T-helper 2 cell treated with Interferon-gamma antibody and Interleukin-4, amounts not matched to agents 5 μg/mL and 100 μg/mL, for 36 hours (primary cell): ENCODE results near the gene ZMIZ1.

Experiments
- DNase-seq: peaks from one replicate; pipeline ENCODE4 v3.0.0; 2021; ENCODE audit warnings: low spot score
- H3K27ac Mint-ChIP-seq: one replicate; pipeline ENCODE4 v1.8.0; 2021; ENCODE audit warnings: mild to moderate bottlenecking, mixed read lengths
- H3K27me3 Mint-ChIP-seq: one replicate; pipeline ENCODE4 v1.8.0; 2021; ENCODE audit warnings: low read depth, mixed read lengths
- H3K36me3 Mint-ChIP-seq: one replicate; pipeline ENCODE4 v1.8.0; 2021; ENCODE audit warnings: low read depth, mixed read lengths
- H3K4me1 Mint-ChIP-seq: one replicate; pipeline ENCODE4 v1.8.0; 2021; ENCODE audit warnings: low read depth, mixed read lengths
- H3K4me3 Mint-ChIP-seq: one replicate; pipeline ENCODE4 v1.8.0; 2022; ENCODE audit warnings: mild to moderate bottlenecking, moderate library complexity, mixed read lengths
- H3K9me3 Mint-ChIP-seq: one replicate; pipeline ENCODE4 v1.8.0; 2021; ENCODE audit warnings: mixed read lengths

Gene ZMIZ1

DNA sequence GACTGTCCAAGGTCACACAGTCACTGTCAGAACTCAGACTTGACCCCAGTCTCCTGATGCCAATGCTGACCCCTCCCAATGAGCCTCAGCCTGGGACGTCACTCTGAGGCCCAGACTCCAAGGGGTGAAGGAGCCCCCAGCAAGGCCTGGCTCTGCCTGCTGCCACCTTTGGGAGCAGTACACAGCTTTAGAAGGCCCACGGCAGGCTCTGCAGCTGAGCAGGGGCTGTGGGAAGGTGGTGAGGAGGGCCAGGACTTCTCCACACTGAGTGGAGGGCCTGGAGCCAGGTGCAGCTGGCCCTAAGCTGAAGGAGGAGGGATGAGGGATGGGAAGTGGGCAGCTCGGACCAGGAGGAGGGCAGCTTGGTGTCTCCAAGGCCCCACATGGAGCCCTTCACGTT is 23.9 kb upstream of the ZMIZ1 start:
- Mint-ChIP-seq H3K9me3 (no peaks in the 10 kb centered on the region), H3K27me3 (peaks cover 27% of the 10 kb centered on the region), H3K4me1 (peaks cover 41% of the 10 kb centered on the region), H3K4me3 (no peak overlapping the region), H3K27ac (no peak overlapping the region), H3K36me3 (no peaks in the 10 kb centered on the region)
- DNase-seq: no peak

GRCh38 chr10:79045566-79046175 is 23.1 kb upstream of the ZMIZ1 start:
- H3K27ac Mint-ChIP-seq: peak overlapping the region; percentile 72
- H3K9me3 Mint-ChIP-seq: no peaks in the 10 kb centered on the region
- peaks cover 23% of the 10 kb centered on the region for H3K27me3 Mint-ChIP-seq
- peaks cover 46% of the 10 kb centered on the region for H3K4me1 Mint-ChIP-seq
- DNase-seq: no peak
- no peaks in the 10 kb centered on the region for H3K36me3 Mint-ChIP-seq
- no peak overlapping the region for H3K4me3 Mint-ChIP-seq

DNA sequence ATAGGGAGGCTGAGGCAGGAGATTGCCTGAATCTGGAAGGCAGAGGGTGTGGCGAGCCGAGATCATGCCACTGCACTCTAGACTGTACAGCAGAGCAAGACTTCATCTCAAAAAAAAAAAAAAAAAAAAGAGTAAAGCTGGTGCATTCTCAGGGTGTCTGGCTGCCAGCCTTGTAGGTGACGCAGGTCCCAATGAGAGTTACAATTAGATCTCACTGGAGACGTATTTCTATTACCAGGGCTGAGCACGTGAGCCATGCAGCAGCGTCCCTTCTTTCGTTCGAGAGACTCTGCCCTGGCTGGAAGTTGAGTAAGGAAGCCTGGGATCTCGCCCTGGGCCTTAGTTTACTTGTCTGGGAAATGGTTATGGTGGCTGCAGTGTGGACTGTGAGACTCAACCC is 22.4 kb upstream of the ZMIZ1 start:
- Mint-ChIP-seq H3K27me3 (peaks cover 17% of the 10 kb centered on the region), H3K36me3 (no peaks in the 10 kb centered on the region), H3K9me3 (no peaks in the 10 kb centered on the region), H3K4me3 (no peak overlapping the region), H3K4me1 (peaks cover 50% of the 10 kb centered on the region), H3K27ac (no peak overlapping the region)
- no peak for DNase-seq

GRCh38 chr10:79046741-79047583 is 21.8 kb upstream of the ZMIZ1 start:
- Mint-ChIP-seq H3K36me3 (no peaks in the 10 kb centered on the region), H3K4me1 (peaks cover 46% of the 10 kb centered on the region), H3K9me3 (no peaks in the 10 kb centered on the region), H3K4me3 (peak overlapping the region; percentile 80), H3K27ac (peak overlapping the region; percentile 97), H3K27me3 (peaks cover 10% of the 10 kb centered on the region)
- no peak for DNase-seq

DNA sequence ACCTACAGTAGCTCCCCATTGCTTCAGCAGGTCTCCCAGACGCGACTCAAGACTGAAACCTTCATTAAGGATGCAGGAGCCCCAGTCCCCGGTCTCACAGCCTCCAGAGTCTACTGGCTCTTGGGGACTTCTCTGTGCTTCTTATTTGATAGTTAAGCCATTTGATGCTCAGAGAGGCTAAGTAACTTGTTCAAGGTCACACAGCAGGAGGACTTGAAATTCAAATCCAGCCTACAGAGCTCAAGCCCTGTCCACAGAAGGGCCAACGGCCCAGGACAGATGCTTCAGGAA is 21.2 kb upstream of the ZMIZ1 start:
- peak overlapping the region; percentile 80 for H3K4me3 Mint-ChIP-seq
- H3K27ac Mint-ChIP-seq: peak overlapping the region; percentile 97
- no peaks in the 10 kb centered on the region for H3K9me3 Mint-ChIP-seq
- no peak for DNase-seq
- H3K36me3 Mint-ChIP-seq: no peaks in the 10 kb centered on the region
- peaks cover 5% of the 10 kb centered on the region for H3K27me3 Mint-ChIP-seq
- peaks cover 40% of the 10 kb centered on the region for H3K4me1 Mint-ChIP-seq

GRCh38 chr10:79047875-79048638 is 20.7 kb upstream of the ZMIZ1 start:
- H3K36me3 Mint-ChIP-seq: no peaks in the 10 kb centered on the region
- no peaks in the 10 kb centered on the region for H3K9me3 Mint-ChIP-seq
- peak; percentile 73 for DNase-seq
- peak overlapping the region; percentile 80 for H3K4me3 Mint-ChIP-seq
- H3K27ac Mint-ChIP-seq: peak overlapping the region; percentile 97
- H3K4me1 Mint-ChIP-seq: peaks cover 36% of the 10 kb centered on the region
- no peaks in the 10 kb centered on the region for H3K27me3 Mint-ChIP-seq

- H3K4me3 Mint-ChIP-seq: peak overlapping the region; percentile 80
- H3K27ac Mint-ChIP-seq: peak overlapping the region; percentile 97
- peaks cover 33% of the 10 kb centered on the region for H3K4me1 Mint-ChIP-seq
- no peaks in the 10 kb centered on the region for H3K27me3 Mint-ChIP-seq
- DNase-seq: no peak
- H3K36me3 Mint-ChIP-seq: no peaks in the 10 kb centered on the region
- no peaks in the 10 kb centered on the region for H3K9me3 Mint-ChIP-seq
These were observed 19.9 kb upstream of the ZMIZ1 start for GRCh38 chr10:79048639-79049550.

- peak overlapping the region; percentile 60 for H3K4me3 Mint-ChIP-seq
- H3K4me1 Mint-ChIP-seq: peaks cover 32% of the 10 kb centered on the region
- no peaks in the 10 kb centered on the region for H3K27me3 Mint-ChIP-seq
- H3K27ac Mint-ChIP-seq: peak overlapping the region; percentile 86
- H3K9me3 Mint-ChIP-seq: no peaks in the 10 kb centered on the region
- DNase-seq: peak; percentile 51
- H3K36me3 Mint-ChIP-seq: no peaks in the 10 kb centered on the region
These were observed 18.6 kb upstream of the ZMIZ1 start for GRCh38 chr10:79049931-79050895.

DNA sequence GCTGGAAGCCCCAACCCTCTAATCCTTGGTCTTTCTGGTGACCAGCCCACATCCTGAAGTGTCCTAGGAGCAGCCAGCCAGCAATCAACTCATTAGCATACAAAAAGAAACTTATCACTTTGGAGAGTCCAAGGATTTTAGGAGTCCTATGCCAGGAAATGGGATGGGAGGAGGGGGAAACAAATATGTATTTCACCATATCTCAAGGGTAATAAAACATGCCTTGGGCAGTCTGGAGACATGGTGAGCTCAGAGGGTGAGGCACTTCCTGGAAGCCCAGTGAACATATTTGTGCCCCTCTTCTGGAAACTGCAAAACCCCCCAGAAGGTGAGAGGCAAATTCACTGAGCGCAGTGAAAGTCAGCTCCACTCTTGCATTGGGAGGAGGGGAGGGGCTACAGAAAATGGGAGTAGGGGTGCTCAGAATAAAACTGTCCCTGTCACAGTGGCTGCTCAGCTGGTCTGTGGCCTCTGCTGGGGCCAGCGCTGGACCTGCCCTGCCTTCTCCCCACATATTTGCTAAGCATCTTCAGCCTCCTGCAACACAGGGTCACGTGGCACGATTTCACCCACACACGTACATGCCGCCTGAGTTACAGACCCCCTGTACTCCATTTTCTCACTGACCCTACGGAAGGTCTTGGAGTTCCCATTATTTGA is 17.7 kb upstream of the ZMIZ1 start:
- DNase-seq: no peak
- Mint-ChIP-seq H3K27me3 (no peaks in the 10 kb centered on the region), H3K4me1 (peaks cover 26% of the 10 kb centered on the region), H3K27ac (no peak overlapping the region), H3K9me3 (no peaks in the 10 kb centered on the region), H3K36me3 (no peaks in the 10 kb centered on the region), H3K4me3 (no peak overlapping the region)

GRCh38 chr10:79051766-79052165 is 17.0 kb upstream of the ZMIZ1 start:
- Mint-ChIP-seq H3K36me3 (no peaks in the 10 kb centered on the region), H3K9me3 (no peaks in the 10 kb centered on the region), H3K27me3 (no peaks in the 10 kb centered on the region), H3K27ac (no peak overlapping the region), H3K4me3 (no peak overlapping the region), H3K4me1 (peaks cover 26% of the 10 kb centered on the region)
- DNase-seq: no peak

- Mint-ChIP-seq H3K4me3 (no peak overlapping the region), H3K27ac (no peak overlapping the region), H3K36me3 (no peaks in the 10 kb centered on the region), H3K27me3 (no peaks in the 10 kb centered on the region), H3K4me1 (peaks cover 23% of the 10 kb centered on the region), H3K9me3 (no peaks in the 10 kb centered on the region)
- no peak for DNase-seq
These were observed 16.3 kb upstream of the ZMIZ1 start for GRCh38 chr10:79052291-79053080.

DNA sequence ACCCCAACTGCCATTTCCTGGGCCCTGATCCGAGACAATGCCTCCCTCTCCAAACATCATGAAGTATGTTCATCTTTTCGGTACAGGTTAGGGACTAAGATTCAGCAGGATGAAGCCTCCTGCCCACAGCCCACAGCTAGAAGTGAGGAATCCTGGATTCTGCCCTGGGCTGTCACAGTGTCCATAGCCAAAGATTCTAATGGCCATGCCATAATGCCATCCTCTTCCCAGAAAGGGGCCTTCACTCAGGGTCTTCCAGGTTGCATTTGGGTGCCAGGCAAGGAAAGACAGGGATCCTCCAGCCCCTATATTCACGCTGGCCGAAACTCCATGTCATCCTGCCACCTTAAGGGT is 15.7 kb upstream of the ZMIZ1 start:
- Mint-ChIP-seq H3K4me1 (peaks cover 18% of the 10 kb centered on the region), H3K9me3 (no peaks in the 10 kb centered on the region), H3K27me3 (no peaks in the 10 kb centered on the region)

More for the DNA sequence above, 15.7 kb upstream of the ZMIZ1 start:
- H3K36me3 Mint-ChIP-seq: no peaks in the 10 kb centered on the region
- DNase-seq: no peak
- H3K4me3 Mint-ChIP-seq: no peak overlapping the region
- no peak overlapping the region for H3K27ac Mint-ChIP-seq
